Naive thymus-derived CD4-positive, alpha-beta T cell (primary cell): ENCODE results near the gene ARMC9. TPM values are rescaled to one million over a fixed set of nuclear protein-coding genes. Genes with fewer than 3 reads are reported as not detected.
"Not testable (repeated sequence)": the region's sequence is repeated elsewhere in the genome, so short reads cannot be mapped to it uniquely, and the experiment has no call there.

Source experiments
- ATAC-seq: fragments of 150-1000 bp; cut with Tn5 transposase; 2 replicates; pipeline ENCODE4 v1.10.0; 2021; ENCODE audit warnings: mild to moderate bottlenecking, moderate library complexity
- CTCF ChIA-PET: fragments of 350-600 bp; sonication (Branson Sonifier 250); formaldehyde crosslinking; loops from one replicate; lab custom pipeline; 2021; ENCODE audit warnings: antibody characterized with exemption; lab: Charles Lee
- POLR2A ChIA-PET: fragments of 350-600 bp; sonication (Branson Sonifier 250); formaldehyde crosslinking; loops from one replicate; lab custom pipeline; 2021; ENCODE audit warnings: antibody characterized with exemption, inconsistent platforms; lab: Charles Lee
- DNase-seq, 9 donors: peaks; one replicate each; pipeline versions ENCODE4 v3.0.0 to v3.0.0-alpha.2; 2020 to 2022; ENCODE audit warnings: mixed read lengths in 1 of 9
- H3K27ac ChIP-seq: one replicate; pipeline ENCODE4 v1.7.0; 2013; ENCODE audit warnings: mild to moderate bottlenecking, low read depth, low read length, moderate library complexity
- H3K27me3 ChIP-seq, 2 donors: one replicate each; pipeline ENCODE4 v1.7.0; 2013; ENCODE audit warnings: low read length in 2 of 2, mild to moderate bottlenecking in 2 of 2, moderate library complexity in 2 of 2; ENCODE audit not compliant: control insufficient read depth in 2 of 2, insufficient read depth in 2 of 2
- H3K36me3 ChIP-seq, 3 experiments: 1 replicate in 2 of 3; 2 replicates in 1 of 3; pipeline ENCODE4 v1.7.0; 2013; ENCODE audit warnings: low read length in 3 of 3, mild to moderate bottlenecking in 3 of 3, moderate library complexity in 1 of 3; ENCODE audit not compliant: insufficient read depth in 3 of 3, control insufficient read depth in 2 of 3
- H3K4me1 ChIP-seq, 2 donors: one replicate each; pipeline ENCODE4 v1.7.0; 2013; ENCODE audit warnings: low read length in 2 of 2, mild to moderate bottlenecking in 2 of 2, moderate library complexity in 1 of 2; ENCODE audit not compliant: control insufficient read depth in 2 of 2, insufficient read depth in 2 of 2
- H3K4me3 ChIP-seq: 2 replicates; pipeline ENCODE4 v1.7.0; 2013; ENCODE audit warnings: mild to moderate bottlenecking, low read length
- H3K9me3 ChIP-seq, 3 experiments: 1 replicate in 2 of 3; 2 replicates in 1 of 3; pipeline ENCODE4 v1.7.0; 2013; ENCODE audit warnings: low read length in 3 of 3; ENCODE audit not compliant: control insufficient read depth in 2 of 3
- H3K27ac Mint-ChIP-seq, 9 donors: one replicate each; pipeline ENCODE4 v1.8.0; 2020 to 2022; ENCODE audit warnings: mixed read lengths in 9 of 9, mild to moderate bottlenecking in 8 of 9, moderate library complexity in 5 of 9, inconsistent platforms in 2 of 9
- H3K27me3 Mint-ChIP-seq, 5 donors: one replicate each; pipeline ENCODE4 v1.8.0; 2021 to 2022; ENCODE audit warnings: mixed read lengths in 5 of 5, mild to moderate bottlenecking in 1 of 5
- H3K36me3 Mint-ChIP-seq, 5 donors: one replicate each; pipeline ENCODE4 v1.8.0; 2020 to 2022; ENCODE audit warnings: mixed read lengths in 5 of 5, mild to moderate bottlenecking in 3 of 5, inconsistent platforms in 1 of 5
- H3K4me1 Mint-ChIP-seq, 7 donors: one replicate each; pipeline ENCODE4 v1.8.0; 2020 to 2022; ENCODE audit warnings: mixed read lengths in 7 of 7, mild to moderate bottlenecking in 3 of 7, inconsistent platforms in 1 of 7
- H3K4me3 Mint-ChIP-seq, 10 donors: one replicate each; pipeline ENCODE4 v1.8.0; 2020 to 2022; ENCODE audit warnings: mild to moderate bottlenecking in 10 of 10, mixed read lengths in 10 of 10, moderate library complexity in 6 of 10, inconsistent platforms in 2 of 10
- H3K9me3 Mint-ChIP-seq, 11 donors: one replicate each; pipeline ENCODE4 v1.8.0; 2020 to 2022; ENCODE audit warnings: mixed read lengths in 11 of 11, mild to moderate bottlenecking in 4 of 11, inconsistent platforms in 1 of 11, moderate library complexity in 1 of 11
- intact Hi-C, 2 donors: fragments of 100-400 bp; cut with micrococcal nuclease; formaldehyde crosslinking; loops; one replicate each; pipeline ENCODE4 v1.15.1; 2023
- polyA plus RNA-seq, 2 donors: library from polyadenylated mRNA; unstranded; fragments of 300-500 nt; fragmentation: Illumina TruSeq; gene quantifications; one replicate each; pipeline ENCODE4 v1.2.3, GENCODE V29; 2021
- total RNA-seq, 6 experiments: library from RNA in 5 of 6; stranded (reverse) in 5 of 6; gene quantifications; 1 replicate in 5 of 6; 2 replicates in 1 of 6; pipeline ENCODE4 v1.2.3 and lab custom pipeline; 2021 to 2026

ARMC9 gene
- total and polyA plus RNA-seq, 7 experiments from 2014 or later = 0.45 to 2.0 (median 0.85) TPM

GRCh38 chr2:231375994-231376615 is 177.7 kb downstream of the ARMC9 start:
- ATAC-seq, CTCF ChIA-PET, H3K36me3 ChIP-seq, POLR2A ChIA-PET, H3K36me3 Mint-ChIP-seq, H3K27ac ChIP-seq, DNase-seq, H3K27ac Mint-ChIP-seq, intact Hi-C loops, H3K4me1 ChIP-seq, H3K4me1 Mint-ChIP-seq, H3K9me3 Mint-ChIP-seq, H3K4me3 Mint-ChIP-seq, H3K4me3 ChIP-seq, H3K27me3 Mint-ChIP-seq, H3K9me3 ChIP-seq, H3K27me3 ChIP-seq: not testable (repeated sequence)

GRCh38 chr2:231376857-231377256 is 178.4 kb downstream of the ARMC9 start:
- no peak overlapping the region for H3K4me3 ChIP-seq
- peaks cover 0 to 5% (median 0%) of the 10 kb centered on the region in 5 donors for H3K36me3 Mint-ChIP-seq
- peaks cover 0 to 10% (median 0%) of the 10 kb centered on the region in 5 donors for H3K27me3 Mint-ChIP-seq
- DNase-seq = no peak
- no peak overlapping the region for H3K27ac Mint-ChIP-seq
- CTCF ChIA-PET = no interaction called here
- intact Hi-C loops = no loop called here
- no peaks in the 10 kb centered on the region for H3K4me1 Mint-ChIP-seq
- H3K27ac ChIP-seq = no peak overlapping the region
- H3K4me1 ChIP-seq = no peaks in the 10 kb centered on the region
- no peaks in the 10 kb centered on the region for H3K27me3 ChIP-seq
- POLR2A ChIA-PET = no interaction called here
- H3K4me3 Mint-ChIP-seq = no peak overlapping the region
- ATAC-seq = no peak
- H3K9me3 Mint-ChIP-seq = peaks cover 0 to 2% (median 0%) of the 10 kb centered on the region in 11 donors
- no peaks in the 10 kb centered on the region for H3K36me3 ChIP-seq
- H3K9me3 ChIP-seq = no peaks in the 10 kb centered on the region

GRCh38 chr2:231378026-231378722 is 179.7 kb downstream of the ARMC9 start:
- no peak overlapping the region for H3K27ac ChIP-seq
- H3K9me3 Mint-ChIP-seq = peaks cover 0 to 2% (median 0%) of the 10 kb centered on the region in 11 donors
- H3K9me3 ChIP-seq = no peaks in the 10 kb centered on the region
- POLR2A ChIA-PET = no interaction called here
- ATAC-seq (peak; percentile 57), DNase-seq (no peak)
- no peak overlapping the region for H3K27ac Mint-ChIP-seq
- H3K36me3 ChIP-seq = no peaks in the 10 kb centered on the region
- H3K4me1 ChIP-seq = no peaks in the 10 kb centered on the region
- H3K36me3 Mint-ChIP-seq = peaks cover 0 to 6% (median 0%) of the 10 kb centered on the region in 5 donors
- H3K4me3 ChIP-seq = no peak overlapping the region
- H3K27me3 Mint-ChIP-seq = peaks cover 0 to 13% (median 0%) of the 10 kb centered on the region in 5 donors
- no peaks in the 10 kb centered on the region for H3K4me1 Mint-ChIP-seq
- intact Hi-C loops = no loop called here
- H3K27me3 ChIP-seq = no peaks in the 10 kb centered on the region
- CTCF ChIA-PET = no interaction called here
- no peak overlapping the region for H3K4me3 Mint-ChIP-seq

GRCh38 chr2:231379266-231380215 is 181.1 kb downstream of the ARMC9 start:
- no peak overlapping the region for H3K4me3 Mint-ChIP-seq
- Histone ChIP-seq H3K27me3 (no peaks in the 10 kb centered on the region), H3K36me3 (no peaks in the 10 kb centered on the region), H3K4me1 (no peaks in the 10 kb centered on the region), H3K9me3 (no peaks in the 10 kb centered on the region), H3K4me3 (no peak overlapping the region), H3K27ac (no peak overlapping the region)
- intact Hi-C loops = no loop called here
- peaks cover 0 to 5% (median under 1%) of the 10 kb centered on the region in 11 donors for H3K9me3 Mint-ChIP-seq
- DNase-seq (no peak), ATAC-seq (no peak)
- ChIA-PET CTCF (no interaction called here), POLR2A (no interaction called here)
- no peak overlapping the region for H3K27ac Mint-ChIP-seq
- peaks cover 0 to 6% (median 0%) of the 10 kb centered on the region in 5 donors for H3K36me3 Mint-ChIP-seq
- H3K4me1 Mint-ChIP-seq = peaks cover 0 to 6% (median 0%) of the 10 kb centered on the region in 7 donors
- peaks cover 0 to 13% (median 0%) of the 10 kb centered on the region in 5 donors for H3K27me3 Mint-ChIP-seq

- no peak overlapping the region for H3K27ac Mint-ChIP-seq
- CTCF ChIA-PET = no interaction called here
- H3K27me3 Mint-ChIP-seq = peaks cover 0 to 13% (median 0%) of the 10 kb centered on the region in 5 donors
- H3K4me1 Mint-ChIP-seq = peaks cover 0 to 6% (median 0%) of the 10 kb centered on the region in 7 donors
- Histone ChIP-seq H3K27me3 (no peaks in the 10 kb centered on the region), H3K9me3 (no peaks in the 10 kb centered on the region), H3K27ac (no peak overlapping the region), H3K36me3 (no peaks in the 10 kb centered on the region), H3K4me3 (no peak overlapping the region), H3K4me1 (no peaks in the 10 kb centered on the region)
- H3K9me3 Mint-ChIP-seq = peaks cover 0 to 13% (median 7%) of the 10 kb centered on the region in 11 donors
- no peak for DNase-seq
- POLR2A ChIA-PET = no interaction called here
- peaks cover 0 to 6% (median 3%) of the 10 kb centered on the region in 5 donors for H3K36me3 Mint-ChIP-seq
- no peak for ATAC-seq
- no peak overlapping the region for H3K4me3 Mint-ChIP-seq
- intact Hi-C loops = no loop called here
Observed at GRCh38 chr2:231380307-231380706, 181.9 kb downstream of the ARMC9 start.

- ChIA-PET POLR2A (no interaction called here), CTCF (no interaction called here)
- DNase-seq (no peak), ATAC-seq (no peak)
- Histone ChIP-seq H3K27ac (no peak overlapping the region), H3K27me3 (no peaks in the 10 kb centered on the region), H3K4me1 (no peaks in the 10 kb centered on the region), H3K36me3 (no peaks in the 10 kb centered on the region), H3K9me3 (no peaks in the 10 kb centered on the region), H3K4me3 (no peak overlapping the region)
- H3K4me3 Mint-ChIP-seq = no peak overlapping the region
- H3K9me3 Mint-ChIP-seq = peaks cover 0 to 19% (median 10%) of the 10 kb centered on the region in 11 donors
- no peak overlapping the region for H3K27ac Mint-ChIP-seq
- peaks cover 0 to 17% (median 0%) of the 10 kb centered on the region in 5 donors for H3K27me3 Mint-ChIP-seq
- H3K36me3 Mint-ChIP-seq = peaks cover 0 to 6% (median 3%) of the 10 kb centered on the region in 5 donors
- H3K4me1 Mint-ChIP-seq = peaks cover 0 to 6% (median 0%) of the 10 kb centered on the region in 7 donors
- intact Hi-C loops = no loop called here
Observed at GRCh38 chr2:231380991-231381847, 182.8 kb downstream of the ARMC9 start.
